Fibroblast of lung (primary cell): ENCODE results near the gene RTN1. TPM values are rescaled to one million over a fixed set of nuclear protein-coding genes. Genes with fewer than 3 reads are reported as not detected.

ENCODE experiments used
- DNase-seq, 2 donors: peaks; one replicate each; pipeline versions ENCODE4 v3.0.0 to v3.0.0-alpha.2; 2010; ENCODE audit warnings: low read depth in 2 of 2
- H2AFZ ChIP-seq: 2 replicates; pipeline ENCODE4 v1.5.1; 2012; ENCODE audit warnings: low read length, control low read depth, inconsistent platforms
- H3K27ac ChIP-seq: 2 replicates; pipeline ENCODE4 v1.5.1; 2011; ENCODE audit warnings: low read length, control low read depth; ENCODE audit not compliant: insufficient read depth
- H3K27me3 ChIP-seq: 2 replicates; pipeline ENCODE4 v1.5.1; 2011; ENCODE audit warnings: mild to moderate bottlenecking, low read length; ENCODE audit not compliant: control insufficient read depth, insufficient read depth
- H3K36me3 ChIP-seq: 2 replicates; pipeline ENCODE4 v1.5.1; 2011; ENCODE audit warnings: low read length; ENCODE audit not compliant: control insufficient read depth, insufficient read depth
- H3K4me1 ChIP-seq: 2 replicates; pipeline ENCODE4 v1.5.1; 2011; ENCODE audit warnings: low read length; ENCODE audit not compliant: control insufficient read depth, insufficient read depth; ENCODE audit errors: extremely low read depth
- H3K4me2 ChIP-seq: 2 replicates; pipeline ENCODE4 v1.5.1; 2011; ENCODE audit warnings: low read length, control low read depth; ENCODE audit not compliant: insufficient read depth; ENCODE audit errors: extremely low read depth
- H3K4me3 ChIP-seq, 4 experiments: fragments of 200-600 bp in 1 of 4; sonication (generic) in 1 of 4; replicated peaks in 1 of 4; 2 replicates each; pipeline ENCODE4 v1.5.1; 2011 to 2016; ENCODE audit warnings: low read length in 4 of 4, low read depth in 3 of 4, mild to moderate bottlenecking in 3 of 4, control low read depth in 2 of 4, inconsistent platforms in 1 of 4, mixed read lengths in 1 of 4; ENCODE audit not compliant: insufficient read depth in 1 of 4; ENCODE audit errors: control extremely low read depth in 1 of 4
- H3K79me2 ChIP-seq: 2 replicates; pipeline ENCODE4 v1.5.1; 2012; ENCODE audit warnings: mild to moderate bottlenecking, low read length, inconsistent platforms; ENCODE audit not compliant: control insufficient read depth, insufficient read depth
- H3K9ac ChIP-seq: 2 replicates; pipeline ENCODE4 v1.5.1; 2011; ENCODE audit warnings: mild to moderate bottlenecking, low read length, control low read depth; ENCODE audit not compliant: insufficient read depth
- H3K9me3 ChIP-seq: 2 replicates; pipeline ENCODE4 v1.5.1; 2012; ENCODE audit warnings: low read depth, low read length; ENCODE audit not compliant: control insufficient read depth, insufficient read depth
- H4K20me1 ChIP-seq: 2 replicates; pipeline ENCODE4 v1.5.1; 2011; ENCODE audit warnings: low read length; ENCODE audit not compliant: control insufficient read depth, insufficient read depth; ENCODE audit errors: extremely low read depth
- EZH2 ChIP-seq: IDR thresholded peaks from 2 replicates; pipeline ENCODE4 v1.5.1; 2012; ENCODE audit warnings: low read length, control low read depth, mild to moderate bottlenecking; ENCODE audit errors: missing control alignments
- polyA plus RNA-seq, 2 donors: library from polyadenylated mRNA; depleted of rRNA in 1 of 2; stranded (reverse) in 1 of 2; unstranded in 1 of 2; fragments of >200 nt; gene quantifications; 2 replicates each; pipeline ENCODE4 v1.2.1, GENCODE V29; 2011 to 2012; ENCODE audit warnings: missing spikeins in 1 of 2
- total RNA-seq: library from RNA; depleted of rRNA; stranded (reverse); fragments of >200 nt; gene quantifications from 2 replicates; pipeline ENCODE4 v1.2.1, GENCODE V29; 2014
- TF ChIP-seq, protein P1 (sequence below), 2 donors: IDR thresholded peaks in 1 of 2; conservative IDR thresholded peaks in 1 of 2; 1 replicate in 1 of 2; 2 replicates in 1 of 2; pipeline ENCODE4 v1.5.1; 2011 to 2012; ENCODE audit warnings: low read length in 2 of 2, control low read depth in 1 of 2, inconsistent platforms in 1 of 2, low read depth in 1 of 2, mild to moderate bottlenecking in 1 of 2

Gene RTN1
- total and polyA plus RNA-seq, 2 donors (not counting 1 experiment from before 2014, with no cell fraction given), result 0.17 to 0.92 TPM

DNA sequence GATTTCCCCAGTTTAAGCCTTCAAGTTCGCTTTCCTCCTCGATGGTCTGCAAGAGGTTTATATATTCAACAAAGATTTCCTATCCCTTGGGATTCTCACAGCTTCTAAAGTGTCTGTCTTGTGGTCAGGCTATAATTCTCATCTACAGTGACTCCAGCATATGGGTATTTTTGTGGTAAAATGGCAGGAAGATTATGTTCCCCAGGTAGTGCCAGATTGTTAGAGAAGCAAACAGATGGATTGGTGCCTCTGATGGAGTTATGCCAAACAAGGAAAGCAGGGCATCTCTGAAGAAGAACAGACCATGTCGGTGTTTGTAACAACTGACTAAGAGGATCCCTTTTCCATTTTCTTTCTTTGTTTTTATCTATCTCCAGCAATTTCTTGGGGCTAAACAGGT, 288.4 kb downstream of the RTN1 start:
- Histone ChIP-seq H3K4me2 (no peak overlapping the region), H3K9me3 (no peaks in the 10 kb centered on the region), H3K36me3 (no peaks in the 10 kb centered on the region), H3K4me3 (no peak overlapping the region), H3K27ac (no peak overlapping the region), H2AFZ (no peak overlapping the region), H3K27me3 (no peaks in the 10 kb centered on the region), H3K9ac (no peak overlapping the region), H3K79me2 (no peaks in the 10 kb centered on the region), H4K20me1 (no peaks in the 10 kb centered on the region), H3K4me1 (no peaks in the 10 kb centered on the region)
- no peak for TF ChIP-seq EZH2
- TF ChIP-seq, protein P1, sequence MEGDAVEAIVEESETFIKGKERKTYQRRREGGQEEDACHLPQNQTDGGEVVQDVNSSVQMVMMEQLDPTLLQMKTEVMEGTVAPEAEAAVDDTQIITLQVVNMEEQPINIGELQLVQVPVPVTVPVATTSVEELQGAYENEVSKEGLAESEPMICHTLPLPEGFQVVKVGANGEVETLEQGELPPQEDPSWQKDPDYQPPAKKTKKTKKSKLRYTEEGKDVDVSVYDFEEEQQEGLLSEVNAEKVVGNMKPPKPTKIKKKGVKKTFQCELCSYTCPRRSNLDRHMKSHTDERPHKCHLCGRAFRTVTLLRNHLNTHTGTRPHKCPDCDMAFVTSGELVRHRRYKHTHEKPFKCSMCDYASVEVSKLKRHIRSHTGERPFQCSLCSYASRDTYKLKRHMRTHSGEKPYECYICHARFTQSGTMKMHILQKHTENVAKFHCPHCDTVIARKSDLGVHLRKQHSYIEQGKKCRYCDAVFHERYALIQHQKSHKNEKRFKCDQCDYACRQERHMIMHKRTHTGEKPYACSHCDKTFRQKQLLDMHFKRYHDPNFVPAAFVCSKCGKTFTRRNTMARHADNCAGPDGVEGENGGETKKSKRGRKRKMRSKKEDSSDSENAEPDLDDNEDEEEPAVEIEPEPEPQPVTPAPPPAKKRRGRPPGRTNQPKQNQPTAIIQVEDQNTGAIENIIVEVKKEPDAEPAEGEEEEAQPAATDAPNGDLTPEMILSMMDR (conservative IDR thresholded peaks at IDR 0.05 in 1 of 2, IDR thresholded peaks at IDR 0.05 in 1 of 2; ENCODE audit: low read depth in 1 of 2, low read length in 2 of 2), result no peak
- peak in 1 of 2 donors; percentile 8 for DNase-seq

DNA sequence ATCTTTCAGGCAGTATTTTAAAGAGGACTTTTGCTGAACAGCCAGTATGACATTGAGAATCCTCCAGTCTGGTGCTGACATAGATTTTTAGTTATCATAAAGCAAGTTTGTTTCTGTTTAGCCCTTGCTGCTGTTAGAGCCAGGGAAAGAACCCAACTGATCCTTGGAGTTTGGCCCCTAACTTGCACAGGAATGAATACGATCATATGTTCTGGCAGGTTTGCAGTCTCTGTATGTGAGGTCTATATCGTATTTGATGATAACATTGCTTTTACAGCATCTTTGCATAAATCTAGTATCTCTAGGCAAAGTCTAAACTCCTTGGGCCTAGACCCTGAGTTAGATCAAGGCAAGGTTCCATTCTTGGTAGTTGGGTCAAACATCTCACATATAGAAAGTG, 289.7 kb downstream of the RTN1 start:
- Histone ChIP-seq H3K36me3 (no peaks in the 10 kb centered on the region), H4K20me1 (no peaks in the 10 kb centered on the region), H3K79me2 (no peaks in the 10 kb centered on the region), H3K4me1 (no peaks in the 10 kb centered on the region), H3K9ac (no peak overlapping the region), H3K9me3 (no peaks in the 10 kb centered on the region), H3K4me3 (no peak overlapping the region), H3K27ac (no peak overlapping the region), H2AFZ (no peak overlapping the region), H3K4me2 (no peak overlapping the region), H3K27me3 (no peaks in the 10 kb centered on the region)
- TF ChIP-seq, protein P1 (conservative IDR thresholded peaks at IDR 0.05 in 1 of 2, IDR thresholded peaks at IDR 0.05 in 1 of 2; ENCODE audit: low read depth in 1 of 2, low read length in 2 of 2), result no peak
- TF ChIP-seq EZH2, result no peak
- DNase-seq, result no peak

DNA sequence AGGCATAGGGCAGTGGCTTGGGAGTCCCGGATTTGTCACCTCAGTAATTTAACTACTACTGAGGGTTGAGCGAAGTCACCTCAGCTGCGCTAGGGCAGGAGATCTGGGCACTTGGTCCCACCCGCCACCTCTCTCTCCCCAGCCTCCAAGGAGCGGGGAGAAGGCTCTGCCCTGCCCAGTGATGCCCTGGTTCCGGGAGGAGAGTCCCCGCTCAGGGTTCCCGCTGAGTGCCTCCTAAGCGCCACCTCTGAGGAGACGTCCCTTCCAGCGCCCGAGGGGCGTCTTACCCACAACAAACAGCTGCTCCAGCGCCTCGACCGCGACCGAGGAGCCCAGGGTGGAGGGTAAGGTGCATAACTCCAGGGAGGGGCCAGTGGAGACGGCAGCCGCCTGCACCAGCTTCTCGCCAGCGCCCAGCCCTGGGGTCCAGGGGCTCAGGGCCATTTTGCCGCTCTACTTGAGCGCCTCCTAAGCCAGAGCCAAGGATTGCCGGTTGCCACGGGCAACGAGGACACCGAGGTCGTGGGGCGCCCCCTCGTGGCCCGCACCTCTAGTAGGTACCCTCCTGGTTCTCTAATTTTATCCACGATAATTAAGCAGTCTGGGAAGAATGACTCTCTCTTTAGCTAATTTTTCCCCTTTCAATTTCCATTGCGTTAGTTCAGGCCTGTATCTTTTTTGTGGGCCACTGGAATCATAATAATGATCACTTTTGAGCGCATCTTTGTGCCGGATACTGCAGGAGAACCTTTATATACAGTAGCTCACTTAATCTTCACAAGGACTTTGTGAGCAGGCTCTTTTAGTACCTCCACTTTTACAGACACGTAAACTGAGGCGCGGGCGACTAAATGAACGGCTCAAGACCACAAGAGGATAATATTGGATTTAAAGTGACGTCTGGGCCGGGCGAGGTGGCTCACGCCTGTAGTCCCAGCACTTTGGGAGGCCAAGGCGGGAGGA, 294.0 kb downstream of the RTN1 start, which contains the start of gene CCDC175:
TSS of gene CCDC175 (minus strand) at position 481 of the 963 bp plus-strand sequence. CDS start at position 444, 37 bp downstream.
- Histone ChIP-seq H3K27ac (no peak within 1 kb of the TSS), H2AFZ (peak within 1 kb of the TSS; percentile 84), H3K4me3 (peak within 1 kb of the TSS; percentile 45 to 57 (median 51)), H3K9me3 (no peaks in the 10 kb centered on the region), H3K27me3 (no peaks in the 10 kb centered on the region), H3K4me1 (no peaks in the 10 kb centered on the region), H3K36me3 (no peaks in the 10 kb centered on the region), H3K4me2 (peak within 1 kb of the TSS; percentile 93), H4K20me1 (no peaks in the 10 kb centered on the region), H3K79me2 (no peaks in the 10 kb centered on the region), H3K9ac (no peak within 1 kb of the TSS)
- no peak for TF ChIP-seq EZH2
- TF ChIP-seq, protein P1 (conservative IDR thresholded peaks at IDR 0.05 in 1 of 2, IDR thresholded peaks at IDR 0.05 in 1 of 2; ENCODE audit: low read depth in 1 of 2, low read length in 2 of 2), result peak; percentile 76 to 85
- DNase-seq, result peak; percentile 77 to 82
